Motor neuron (in vitro differentiated cells): ENCODE data around the gene EVI5. TPM values are rescaled to one million over a fixed set of nuclear protein-coding genes. Genes with fewer than 3 reads are reported as not detected.
A peak's percentile ranks its signal among the peaks of the same experiment; 100 is the strongest.
"Not testable (repeated sequence)": the region's sequence is repeated elsewhere in the genome, so short reads cannot be mapped to it uniquely, and the experiment has no call there.

Experiments
- ATAC-seq, 8 experiments: fragments of 200-7000 bp; cut with Tn5 transposase; replicated peaks in 6 of 8; 2 replicates each; pipeline ENCODE4 v1.8.0; 2021; ENCODE audit warnings: mild to moderate bottlenecking in 8 of 8, moderate library complexity in 8 of 8
- H3K27ac ChIP-seq, 2 donors: fragments of 250-450 bp; sonication (Bioruptor Pico); 2 replicates each; pipeline ENCODE4 v1.9.0; 2021; ENCODE audit warnings: antibody characterized with exemption in 2 of 2, mild to moderate bottlenecking in 2 of 2, moderate library complexity in 1 of 2
- H3K4me1 ChIP-seq, 2 donors: fragments of 250-450 bp; sonication (Bioruptor Pico); replicated peaks in 1 of 2; 2 replicates each; pipeline ENCODE4 v1.6.1; 2021; ENCODE audit warnings: antibody characterized with exemption in 2 of 2, mild to moderate bottlenecking in 2 of 2, moderate library complexity in 1 of 2
- H3K4me3 ChIP-seq, 5 donors: fragments of 250-450 bp; sonication (Bioruptor Pico); 2 replicates each; pipeline ENCODE4 v1.9.0; 2021; ENCODE audit warnings: antibody characterized with exemption in 5 of 5, mild to moderate bottlenecking in 5 of 5, moderate library complexity in 4 of 5
- WGBS, 10 experiments: fragments of 450-650 bp; shearing (Covaris generic); methylation state at CpG; one replicate each; pipeline ENCODE4 v1.0.0; 2022; 5-methylcytosine and 5-hydroxymethylcytosine counted together
- in situ Hi-C, 9 experiments: fragments of 400-800 bp; cut with MboI; loops; one replicate each; pipeline ENCODE4 v1.15.0; 2021; ENCODE audit warnings: low sequenced_read_pairs in 9 of 9, low pct_unique_long_range_greater_than_20kb in 2 of 9; ENCODE audit not compliant: unreplicated experiment in 9 of 9
- total RNA-seq, 8 experiments: library from RNA; unstranded; fragments of 300-600 nt; gene quantifications; 2 replicates each; pipeline versions ENCODE4 v1.2.3 to v1.2.4, GENCODE V29; 2022

Gene EVI5
- total RNA-seq, 8 experiments from 2014 or later: 20.9 to 59.0 (median 30.2) TPM

- no peak overlapping the region for H3K4me3 ChIP-seq
- 37 to 100% (median 86%) methylated on average over 2 to 5 of the region's 5 CpGs for WGBS, 10 experiments
- no peak for ATAC-seq
- H3K4me1 ChIP-seq: peaks cover 5 to 6% of the 10 kb centered on the region in 2 donors
- in situ Hi-C loops: no loop called here
- H3K27ac ChIP-seq: no peak overlapping the region
Observed at GRCh38 chr1:92786111-92786901, 1.4 kb upstream of the EVI5 start.

- WGBS, 10 experiments: 0 to 36% (median 8%) methylated on average over 1 to 11 of the region's 25 CpGs
- in situ Hi-C loops: no loop called here
- H3K27ac ChIP-seq: peak overlapping the region; percentile 73 to 81
- H3K4me3 ChIP-seq: peak overlapping the region; percentile 59 to 83 (median 64)
- ATAC-seq: peak in 1 of 8 experiments; percentile 1
- peaks cover 5 to 6% of the 10 kb centered on the region in 2 donors for H3K4me1 ChIP-seq
Observed at GRCh38 chr1:92784021-92784638, 778 bp downstream of the EVI5 start.

DNA sequence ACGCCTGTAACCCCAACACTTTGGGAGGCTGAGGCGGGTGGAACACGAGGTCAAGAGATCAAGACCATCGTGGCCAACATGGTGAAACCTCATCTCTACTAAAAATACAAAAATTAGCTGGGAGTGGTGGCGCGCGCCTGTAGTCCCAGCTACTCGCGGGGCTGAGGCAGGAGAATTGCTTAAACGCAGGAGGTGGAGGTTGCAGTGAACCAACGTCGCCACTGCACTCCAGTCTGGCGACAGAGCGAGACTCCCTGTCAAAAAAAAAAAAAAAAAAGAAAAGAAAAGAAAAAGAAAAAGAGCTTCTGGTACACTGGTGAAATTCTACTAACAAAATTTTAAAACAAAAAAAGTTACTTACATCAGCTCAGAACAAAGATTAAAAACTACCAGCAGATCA is 1.4 kb downstream of the EVI5 start:
- H3K4me1 ChIP-seq, ATAC-seq, H3K27ac ChIP-seq, in situ Hi-C loops: not testable (repeated sequence)
- 18 to 86% (median 56%) methylated on average over 8 to 14 of the region's 14 CpGs; no CpG with 5 or more reads in 1 of the 10 experiments for WGBS, 10 experiments
- H3K4me3 ChIP-seq: peak overlapping the region; percentile 59 to 83 (median 64)

GRCh38 chr1:92778376-92778775 is 6.5 kb downstream of the EVI5 start:
- WGBS, 10 experiments: 33 to 100% (median 100%) methylated on average over 1 of the region's 1 CpG; no CpG with 5 or more reads in 3 of the 10 experiments
- ATAC-seq: no peak
- in situ Hi-C loops: no loop called here

GRCh38 chr1:92774407-92774806 is 10.5 kb downstream of the EVI5 start:
- Histone ChIP-seq H3K27ac (no peak overlapping the region), H3K4me3 (no peak overlapping the region), H3K4me1 (no peaks in the 10 kb centered on the region)
- ATAC-seq: no peak
- 80 to 100% (median 89%) methylated on average over 1 of the region's 1 CpG; no CpG with 5 or more reads in 3 of the 10 experiments for WGBS, 10 experiments
- in situ Hi-C loops: no loop called here

More at GRCh38 chr1:92778376-92778775, 6.5 kb downstream of the EVI5 start:
- no peak overlapping the region for H3K4me3 ChIP-seq
- H3K4me1 ChIP-seq: peaks cover under 1 to 3% of the 10 kb centered on the region in 2 donors
- H3K27ac ChIP-seq: no peak overlapping the region

- H3K4me1 ChIP-seq, H3K4me3 ChIP-seq, in situ Hi-C loops, ATAC-seq, H3K27ac ChIP-seq: not testable (repeated sequence)
- 80 to 100% (median 92%) methylated on average over 1 to 2 of the region's 2 CpGs; no CpG with 5 or more reads in 2 of the 10 experiments for WGBS, 10 experiments
Observed at GRCh38 chr1:92773749-92774148, 11.2 kb downstream of the EVI5 start.

GRCh38 chr1:92769856-92770255 is 15.1 kb downstream of the EVI5 start:
- ATAC-seq: no peak
- in situ Hi-C loops: no loop called here
- Histone ChIP-seq H3K4me1 (no peaks in the 10 kb centered on the region), H3K4me3 (no peak overlapping the region), H3K27ac (no peak overlapping the region)
- 80 to 100% (median 93%) methylated on average over 1 to 3 of the region's 3 CpGs; no CpG with 5 or more reads in 1 of the 10 experiments for WGBS, 10 experiments

DNA sequence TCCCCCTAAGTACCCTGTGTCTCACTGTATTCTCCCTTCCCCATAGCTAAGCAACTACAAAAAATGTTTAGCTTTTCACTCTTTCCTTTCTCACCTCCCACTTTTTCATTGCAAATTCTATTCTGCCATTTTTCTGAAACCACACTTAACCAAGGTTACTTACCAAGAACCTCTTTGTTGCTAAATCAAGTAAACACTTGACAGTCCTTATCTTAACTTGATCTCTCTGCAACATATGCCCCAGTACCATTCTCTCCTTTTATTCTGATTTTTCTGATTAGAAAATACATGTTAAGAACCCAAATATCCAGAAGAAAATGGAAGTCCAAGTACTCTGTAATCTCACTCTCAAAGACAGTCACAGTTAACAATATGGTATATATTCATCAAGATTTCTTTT is 16.0 kb downstream of the EVI5 start:
- in situ Hi-C loops: no loop called here
- no peaks in the 10 kb centered on the region for H3K4me1 ChIP-seq
- H3K4me3 ChIP-seq: no peak overlapping the region
- H3K27ac ChIP-seq: no peak overlapping the region
- no peak for ATAC-seq

- Histone ChIP-seq H3K4me1 (no peaks in the 10 kb centered on the region), H3K27ac (no peak overlapping the region), H3K4me3 (no peak overlapping the region)
- in situ Hi-C loops: no loop called here
- WGBS, 10 experiments: 88 to 100% (median 94%) methylated on average over 1 to 2 of the region's 2 CpGs; no CpG with 5 or more reads in 3 of the 10 experiments
- ATAC-seq: no peak
Observed at GRCh38 chr1:92768296-92768695, 16.6 kb downstream of the EVI5 start.

DNA sequence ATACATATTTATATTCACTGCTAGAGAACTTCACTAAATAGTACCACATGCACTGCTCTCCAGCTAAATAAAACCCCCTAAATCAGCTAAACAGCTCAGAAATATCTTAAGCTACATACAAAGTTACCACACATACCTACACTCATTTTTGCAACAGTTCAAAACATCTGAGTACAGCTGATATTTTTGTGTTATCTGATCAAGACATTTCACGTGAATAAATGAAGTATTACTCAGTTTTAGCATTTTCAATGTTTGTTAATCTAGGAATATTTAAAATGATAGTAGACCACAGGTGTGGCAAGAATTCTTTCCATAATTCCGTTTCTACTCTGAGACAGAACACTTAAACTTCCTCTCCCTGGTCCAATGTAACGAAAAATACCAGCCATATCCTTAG is 20.8 kb downstream of the EVI5 start:
- Histone ChIP-seq H3K4me3 (no peak overlapping the region), H3K4me1 (no peaks in the 10 kb centered on the region), H3K27ac (no peak overlapping the region)
- ATAC-seq: no peak
- in situ Hi-C loops: no loop called here
- WGBS, 10 experiments: 33 to 100% (median 92%) methylated on average over 1 to 3 of the region's 3 CpGs; no CpG with 5 or more reads in 2 of the 10 experiments

- no peak overlapping the region for H3K4me3 ChIP-seq
- in situ Hi-C loops: no loop called here
- no peak for ATAC-seq
- WGBS, 10 experiments: 67 to 100% (median 89%) methylated on average over 1 of the region's 1 CpG
- H3K4me1 ChIP-seq: no peaks in the 10 kb centered on the region
- no peak overlapping the region for H3K27ac ChIP-seq
Observed at GRCh38 chr1:92762355-92762754, 22.6 kb downstream of the EVI5 start.

- H3K4me3 ChIP-seq: no peak overlapping the region
- H3K4me1 ChIP-seq: no peaks in the 10 kb centered on the region
- 57 to 100% (median 89%) methylated on average over 1 of the region's 1 CpG for WGBS, 10 experiments
- H3K27ac ChIP-seq: no peak overlapping the region
- no peak for ATAC-seq
- in situ Hi-C loops: no loop called here
Observed at GRCh38 chr1:92759361-92759760, 25.5 kb downstream of the EVI5 start.

- in situ Hi-C loops: no loop called here
- no peak overlapping the region for H3K27ac ChIP-seq
- no peak overlapping the region for H3K4me3 ChIP-seq
- ATAC-seq: peak in 3 of 8 experiments; percentile 36 to 46 (median 39)
- WGBS, 10 experiments: 82 to 100% (median 96%) methylated on average over 2 to 4 of the region's 4 CpGs; no CpG with 5 or more reads in 5 of the 10 experiments
- H3K4me1 ChIP-seq: no peaks in the 10 kb centered on the region
Observed at GRCh38 chr1:92756537-92756936, 28.4 kb downstream of the EVI5 start.
